ENCODE data around the gene CCDC170.

GRCh38 chr6:151482290-151482689 lies 11.5 kb upstream of the CCDC170 start:
- TF ChIP-seq TCF7L2 (IDR thresholded peaks at IDR 0.05; ENCODE audit: borderline replicate concordance, extremely low read depth, insufficient read depth, insufficient read length) (no peak), MAX (IDR thresholded peaks at IDR 0.05) (no peak), CTCF (IDR thresholded peaks at IDR 0.05 in 2 of 3, conservative IDR thresholded peaks at IDR 0.05 in 1 of 3; ENCODE audit: borderline replicate concordance in 1 of 3, insufficient read depth in 1 of 3, low read depth in 2 of 3, low read length in 2 of 3) (no peak), RAD21 (IDR thresholded peaks at IDR 0.05; ENCODE audit: low read depth) (no peak), EGR1 (IDR thresholded peaks at IDR 0.05; ENCODE audit: low read depth) (no peak), ELF1 (IDR thresholded peaks at IDR 0.05; ENCODE audit: borderline replicate concordance, low read depth) (no peak), POLR2A (IDR thresholded peaks at IDR 0.05; ENCODE audit: borderline replicate concordance, extremely low read depth, insufficient read depth, insufficient read length) (no peak), EZH2 (IDR thresholded peaks at IDR 0.05) (no peak), ZNF274 (IDR thresholded peaks at IDR 0.05; ENCODE audit: low read depth, low read length) (no peak)
